Gastroesophageal sphincter (tissue), 3 donors: Measurements from ENCODE around the gene LIMA1.
"Not testable (repeated sequence)": the region's sequence is repeated elsewhere in the genome, so short reads cannot be mapped to it uniquely, and the experiment has no call there.

Source experiments
- CTCF ChIP-seq, 4 experiments: fragments of 200-600 bp in 2 of 4; fragments of 450-650 bp in 2 of 4; sonication (generic) in 1 of 4; IDR thresholded peaks; one replicate each; pipeline ENCODE4 v1.5.1; 2017 to 2019; ENCODE audit warnings: antibody characterized with exemption in 4 of 4, mild to moderate bottlenecking in 2 of 4, moderate library complexity in 2 of 4
- POLR2A ChIP-seq, 2 donors: fragments of 450-650 bp; IDR thresholded peaks; one replicate each; pipeline ENCODE4 v1.6.1; 2017; ENCODE audit warnings: antibody characterized with exemption in 2 of 2, mild to moderate bottlenecking in 2 of 2, moderate library complexity in 1 of 2

- TF ChIP-seq POLR2A, CTCF (IDR thresholded peaks at IDR 0.05): not testable (repeated sequence)
Observed at GRCh38 chr12:50290692-50291091, 7.4 kb upstream of the LIMA1 start.
